Skin of body (tissue), 2 donors: Measurements from ENCODE around the gene BBLN. TPM values are rescaled to one million over a fixed set of nuclear protein-coding genes. Genes with fewer than 3 reads are reported as not detected.
"Not testable (repeated sequence)": the region's sequence is repeated elsewhere in the genome, so short reads cannot be mapped to it uniquely, and the experiment has no call there.

Source experiments
- DNase-seq: peaks from one replicate; lab custom pipeline; 2025; lab: John Stamatoyannopoulos, UW
- total RNA-seq: library from RNA; depleted of rRNA; stranded (reverse); fragments of >200 nt; gene quantifications from one replicate; pipeline ENCODE4 v1.2.3, GENCODE V29; 2014

BBLN gene
- total RNA-seq, 1 donor from 2014 or later = 18.4 TPM

DNA sequence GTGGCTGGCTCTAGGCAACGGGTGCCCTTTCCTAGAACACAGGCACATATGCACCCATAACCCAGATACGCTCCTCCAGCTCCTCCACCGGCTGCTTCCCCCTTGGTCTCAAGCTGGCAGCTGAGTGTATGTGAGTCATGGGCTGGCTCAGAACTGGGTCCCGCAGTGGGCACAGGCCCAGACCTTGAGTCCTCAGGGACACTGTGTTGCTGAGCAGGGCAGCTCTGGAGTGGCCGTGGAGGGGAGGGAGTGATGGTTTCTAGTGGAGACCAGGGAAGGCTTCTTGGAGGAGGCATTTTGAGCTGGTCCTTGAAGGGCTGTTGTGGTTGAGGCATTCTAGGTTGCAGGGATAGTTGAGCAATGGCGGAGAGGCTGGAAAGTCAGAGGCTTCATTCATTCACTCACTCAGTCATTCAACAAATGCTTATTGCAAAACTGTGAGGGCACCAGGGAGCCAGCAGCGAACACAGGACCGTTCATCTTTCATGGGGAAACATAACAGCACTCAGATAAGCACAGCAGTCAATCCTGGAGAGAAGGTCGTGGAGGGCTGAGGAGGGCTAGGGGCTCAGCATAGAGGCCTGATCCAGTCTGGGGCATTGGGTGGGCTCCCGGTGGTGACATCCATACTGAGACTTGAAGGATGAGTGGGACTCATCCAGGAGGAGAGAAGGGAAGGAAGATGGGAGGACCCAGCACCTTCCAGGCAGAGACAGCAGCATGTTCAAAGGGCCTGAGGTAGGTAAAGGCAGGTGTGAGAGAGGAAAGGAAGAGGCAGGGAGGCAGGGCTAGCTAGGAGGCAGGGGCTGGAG, 2.4 kb downstream of the BBLN start:
- no peak for DNase-seq

DNA sequence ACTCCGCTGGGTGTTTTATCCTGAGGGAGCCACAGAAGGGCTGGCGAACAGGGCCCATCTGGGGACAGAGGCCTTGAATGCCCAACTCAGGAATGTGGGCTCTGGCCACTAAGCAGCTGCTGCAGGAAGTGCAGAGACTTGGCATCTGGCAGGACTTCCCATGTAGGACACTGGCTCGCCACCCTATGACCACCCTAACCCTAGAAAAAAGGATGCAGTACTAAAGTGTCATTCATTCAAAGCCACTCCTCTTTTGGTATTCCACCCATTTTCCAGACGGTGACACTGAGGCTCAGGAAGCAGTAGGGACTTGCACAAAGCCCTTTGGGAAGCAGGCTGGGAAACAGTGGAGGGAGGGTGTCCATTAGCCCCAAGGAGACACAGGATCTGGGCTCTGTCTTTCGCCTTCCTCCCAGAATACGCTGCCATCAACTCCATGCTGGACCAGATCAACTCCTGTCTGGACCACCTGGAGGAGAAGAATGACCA, 3.0 kb downstream of the BBLN start:
- no peak for DNase-seq

DNA sequence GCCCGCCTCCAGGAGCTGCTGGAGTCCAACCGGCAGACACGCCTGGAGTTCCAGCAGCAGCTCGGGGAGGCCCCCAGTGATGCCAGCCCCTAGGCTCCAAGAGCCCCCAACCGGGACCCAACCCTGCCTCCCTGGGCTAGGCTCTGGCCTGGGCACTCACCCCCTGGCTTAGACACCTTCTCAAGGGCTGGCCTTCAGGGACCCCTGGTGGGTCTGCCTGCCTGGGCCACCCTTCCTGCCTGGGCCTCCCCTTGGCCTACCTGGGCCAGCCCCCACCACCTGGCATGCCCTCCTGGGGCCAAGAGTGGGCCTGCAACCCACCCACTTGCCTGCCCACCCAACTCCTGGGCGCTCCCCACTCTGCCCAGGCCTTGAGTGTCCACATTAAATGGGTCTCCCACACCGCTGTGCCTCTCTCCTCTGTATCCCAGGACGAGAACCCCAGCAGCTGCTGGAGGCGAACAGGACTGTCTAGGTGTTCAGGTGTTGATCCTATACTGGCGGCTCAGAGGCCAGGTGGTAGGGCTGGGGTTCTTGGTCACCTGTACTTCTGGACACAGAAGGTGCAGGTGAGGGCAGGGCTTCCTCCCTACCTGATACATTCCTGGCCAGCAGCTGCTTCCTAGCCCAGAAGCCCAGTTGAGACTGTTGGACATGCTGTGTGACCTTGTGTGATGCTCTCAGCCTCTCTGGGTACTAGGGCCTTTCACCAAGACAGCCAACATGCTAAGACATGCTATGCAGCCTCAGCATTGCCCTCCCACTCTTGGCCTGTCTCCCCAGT, 3.6 kb downstream of the BBLN start:
- DNase-seq = no peak

DNA sequence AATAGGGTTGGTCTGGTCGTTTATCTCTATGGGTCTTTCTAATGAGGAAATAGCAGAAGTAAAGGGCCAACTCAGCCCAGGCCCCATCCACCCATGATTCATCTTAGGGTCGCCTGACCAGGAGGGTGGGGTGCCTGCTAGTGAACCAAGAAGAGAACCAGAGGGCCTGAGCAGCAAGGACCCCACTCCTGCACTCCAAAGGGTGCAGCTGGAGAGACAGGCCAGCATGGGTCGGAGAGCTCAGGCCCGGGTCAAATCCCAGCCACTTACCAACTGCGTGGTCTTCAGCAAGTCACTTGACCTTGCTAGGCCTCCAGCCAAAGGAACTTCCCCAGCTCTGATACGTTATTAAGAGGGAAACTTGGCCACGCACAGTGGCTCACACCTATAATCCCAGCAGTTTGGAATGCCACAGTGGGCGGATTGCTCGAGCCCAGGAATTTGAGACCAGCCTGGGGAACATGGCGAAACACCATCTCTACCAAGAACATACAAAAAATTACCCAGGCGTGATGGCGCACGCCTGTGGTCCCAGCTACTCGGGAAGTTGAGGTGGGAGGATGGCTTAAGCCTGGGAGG, 4.3 kb downstream of the BBLN start:
- no peak for DNase-seq

DNA sequence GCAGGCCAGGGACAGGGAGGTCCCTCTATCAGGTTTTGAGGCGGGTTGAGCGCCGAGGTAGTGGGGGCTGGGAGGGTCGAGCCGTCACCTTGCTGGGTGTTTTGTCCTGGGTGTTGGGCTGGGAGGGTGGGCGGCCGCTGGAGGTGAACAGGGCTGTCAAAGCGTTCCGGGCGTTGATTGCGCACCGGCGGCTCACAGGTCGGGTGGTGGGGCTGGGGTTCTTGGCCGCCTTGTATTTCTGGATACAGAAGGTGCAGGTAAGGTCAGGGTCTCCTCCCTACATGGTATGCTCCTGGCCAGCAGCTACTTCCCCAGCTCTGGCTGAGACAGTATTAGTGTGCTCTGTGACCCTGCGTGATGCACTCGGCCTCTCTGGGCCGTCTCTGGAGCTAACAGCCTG, 6.1 kb downstream of the BBLN start:
- no peak for DNase-seq

DNA sequence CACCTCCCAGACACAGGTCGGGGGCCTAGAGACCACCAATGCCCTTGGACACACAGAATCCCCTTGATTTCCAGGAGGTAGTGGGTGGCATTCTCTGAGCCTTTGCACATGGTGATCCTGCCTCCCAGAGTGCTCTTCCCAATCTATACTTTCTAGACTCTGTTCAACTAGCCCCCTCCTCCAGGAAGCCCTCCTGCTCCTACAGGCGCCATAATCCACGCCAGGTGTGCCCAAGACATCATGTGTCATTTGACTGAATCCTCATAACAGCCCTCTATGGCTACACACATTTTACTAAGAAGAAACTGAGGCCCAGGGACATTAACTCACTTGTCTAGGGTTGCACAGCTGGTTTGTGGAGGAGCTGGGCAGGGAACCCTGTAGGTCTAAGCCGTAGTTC, 7.1 kb downstream of the BBLN start:
- DNase-seq = no peak

DNA sequence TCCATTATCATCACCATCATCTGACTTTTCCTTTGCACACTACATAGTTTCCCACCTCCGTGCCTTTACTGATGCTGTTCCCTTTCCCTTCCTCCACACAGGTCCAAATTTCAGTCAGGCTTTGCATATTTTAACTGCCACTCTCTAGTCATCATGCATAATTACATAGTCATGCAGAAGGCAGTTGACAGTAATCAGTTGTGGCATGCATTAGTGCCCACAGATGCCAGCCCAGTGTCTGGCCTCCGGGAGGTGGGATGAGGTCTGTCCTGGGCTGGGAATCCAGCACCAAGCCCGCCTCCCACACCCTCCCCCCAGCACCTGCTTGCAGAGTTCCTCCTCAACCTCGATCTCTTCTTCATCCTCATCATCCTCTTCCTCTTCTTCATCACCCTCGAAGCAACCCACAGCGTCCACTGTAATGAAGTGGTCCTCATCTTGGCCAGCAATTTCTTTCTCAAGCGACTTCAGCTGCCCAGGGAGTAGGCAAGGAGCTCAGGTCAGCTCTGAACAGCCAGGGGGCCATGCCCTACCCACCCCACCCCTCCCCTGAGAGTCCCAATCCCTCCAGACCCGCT, 8.8 kb downstream of the BBLN start:
- no peak for DNase-seq

DNA sequence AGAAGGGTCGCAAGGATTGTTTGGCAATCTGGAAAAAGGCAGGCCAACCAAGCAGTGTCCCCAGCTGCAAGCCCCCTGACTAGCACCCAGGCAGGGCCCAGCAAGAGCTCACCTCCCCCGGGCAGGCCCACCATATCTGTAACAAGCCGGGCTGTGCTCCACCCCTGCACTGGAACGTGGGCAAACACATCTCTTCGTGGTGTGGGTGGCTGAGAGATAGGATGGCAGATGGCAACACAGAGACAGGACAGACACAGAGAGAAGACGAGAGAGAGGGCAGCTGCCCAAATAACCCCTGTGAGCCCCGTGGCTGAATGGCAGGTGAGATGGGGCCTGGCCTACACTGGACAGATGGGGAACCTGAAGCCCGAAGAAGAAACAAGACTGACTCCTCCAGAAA, 9.4 kb downstream of the BBLN start:
- DNase-seq = no peak

DNA sequence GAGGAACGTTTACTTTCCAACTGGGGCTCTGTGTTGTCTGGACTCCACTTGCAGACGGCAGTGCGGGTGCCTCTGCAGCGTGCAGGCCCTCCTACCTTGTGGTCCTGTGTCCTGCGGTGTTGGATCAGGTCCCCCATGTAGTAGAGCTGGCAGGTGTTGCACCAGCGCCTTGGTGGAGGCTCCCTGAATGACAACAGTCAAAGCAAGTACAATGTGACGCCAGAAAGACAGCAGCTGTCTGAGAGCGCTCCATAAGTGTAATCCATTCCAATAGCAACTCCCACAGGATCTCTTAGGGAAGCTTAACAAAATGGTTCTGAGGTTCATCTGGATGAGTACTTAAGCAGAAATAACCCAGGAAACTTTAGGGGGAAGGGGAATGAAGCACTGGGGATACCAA, 9.9 kb downstream of the BBLN start:
- DNase-seq = no peak

DNA sequence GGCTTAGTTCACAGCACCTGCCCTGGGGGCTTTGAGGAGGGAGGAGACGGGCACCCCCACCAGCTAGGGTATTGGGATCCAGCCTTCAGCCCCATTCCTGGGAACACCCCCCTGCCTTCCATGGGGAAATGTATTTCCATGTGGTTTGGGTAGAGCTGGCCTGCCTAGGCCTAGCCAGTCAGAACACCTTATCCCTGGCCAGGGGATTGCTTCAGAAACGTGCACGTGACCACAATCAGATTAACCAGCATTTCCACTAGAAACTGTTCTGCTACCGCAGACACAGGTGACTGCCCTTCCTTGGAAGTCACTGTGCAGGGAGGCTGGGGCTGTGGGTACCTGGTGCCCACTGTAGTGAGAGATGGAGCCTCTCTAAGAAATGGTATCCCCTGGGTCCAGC, 14.0 kb downstream of the BBLN start:
- DNase-seq = no peak

DNA sequence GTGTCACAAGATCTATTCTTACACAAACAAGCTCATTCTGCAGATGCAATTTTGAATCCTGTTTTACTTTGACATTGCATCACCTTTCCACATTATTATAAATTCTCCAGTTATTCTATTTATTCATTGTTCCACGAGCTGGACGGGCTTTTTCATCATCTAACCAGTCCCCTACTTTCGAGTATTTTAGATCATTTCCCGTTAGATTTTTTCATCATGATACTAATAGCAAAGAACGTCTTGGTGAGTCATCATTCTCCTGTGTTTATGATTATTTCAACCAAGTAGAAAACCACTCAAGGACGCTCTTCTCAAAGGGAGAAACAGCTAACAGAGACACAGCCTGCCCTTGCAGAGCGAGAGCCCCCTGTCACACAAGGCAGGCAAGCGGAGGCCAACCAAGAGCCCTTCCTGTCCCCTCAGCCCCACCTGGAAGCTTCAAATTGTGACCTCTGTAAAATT, 15.1 kb downstream of the BBLN start:
- no peak for DNase-seq

DNA sequence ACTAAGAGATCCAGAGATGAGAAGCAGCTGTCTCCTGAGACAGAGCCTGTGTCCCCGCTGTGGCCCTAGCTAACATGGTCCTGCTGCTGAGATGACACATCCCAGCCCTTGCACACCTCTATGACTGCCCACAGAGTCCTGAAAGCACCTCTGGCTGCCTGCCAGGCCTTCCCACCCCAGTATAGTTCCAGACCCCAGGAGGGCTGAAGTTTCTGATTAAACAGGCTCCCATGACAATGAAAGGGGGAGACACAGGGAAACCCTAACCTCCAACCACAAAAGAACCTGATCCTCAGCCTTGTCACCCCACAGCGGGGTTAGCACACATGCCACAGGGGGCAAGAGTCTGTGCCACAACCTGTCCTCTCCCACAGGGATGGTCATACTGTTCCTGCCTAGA, 15.7 kb downstream of the BBLN start:
- no peak for DNase-seq

DNA sequence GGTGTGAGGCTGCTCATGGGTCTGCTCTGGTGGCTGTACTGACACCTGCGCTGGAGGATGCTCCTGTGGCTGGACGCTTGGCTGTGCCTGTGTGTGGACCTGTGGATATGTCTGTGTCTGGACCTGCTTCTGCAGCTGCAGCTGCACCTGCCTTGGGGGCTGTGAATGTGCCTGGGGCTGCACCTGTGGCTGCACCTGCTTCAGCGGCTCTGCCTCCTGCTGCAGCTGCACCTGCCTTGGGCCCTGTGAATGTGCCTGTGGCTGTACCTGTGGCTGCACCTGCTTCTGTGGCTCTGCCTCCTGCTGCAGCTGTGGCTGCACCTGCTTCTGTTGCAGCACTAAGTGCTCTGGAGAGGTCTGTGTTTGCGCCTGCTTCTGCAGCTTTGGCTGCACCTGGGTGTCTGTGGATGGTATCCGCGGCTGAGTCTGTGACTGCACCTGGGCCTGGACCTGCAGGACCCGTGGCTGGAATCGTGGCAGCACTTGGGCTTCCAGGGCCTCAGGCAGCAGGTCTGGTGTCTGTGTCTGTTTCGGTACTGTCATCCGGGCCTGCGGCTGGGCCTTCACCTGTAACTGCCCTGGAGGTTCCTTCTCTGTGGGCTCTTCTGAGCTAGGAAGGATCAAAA, 18.9 kb downstream of the BBLN start:
- no peak for DNase-seq

DNA sequence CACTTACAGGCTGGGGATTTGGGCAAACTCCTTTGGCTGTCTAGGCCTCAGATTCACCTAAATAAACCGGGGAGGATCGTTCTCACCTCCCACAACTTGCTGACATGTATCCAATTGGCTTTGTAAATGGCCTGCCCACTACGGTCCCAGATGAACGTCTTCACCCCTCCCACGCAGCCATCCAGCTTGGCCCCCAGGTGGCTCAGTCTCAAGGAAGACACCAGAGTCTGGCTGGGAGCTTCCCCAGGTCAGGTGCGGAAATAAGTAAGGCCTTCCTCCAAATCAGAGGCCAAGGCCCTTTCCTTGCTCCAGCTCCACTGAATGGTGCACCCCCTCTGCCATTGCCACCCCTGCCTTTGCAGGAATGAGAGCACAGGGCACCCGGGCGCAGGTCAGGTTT, 19.9 kb downstream of the BBLN start:
- DNase-seq = no peak

DNA sequence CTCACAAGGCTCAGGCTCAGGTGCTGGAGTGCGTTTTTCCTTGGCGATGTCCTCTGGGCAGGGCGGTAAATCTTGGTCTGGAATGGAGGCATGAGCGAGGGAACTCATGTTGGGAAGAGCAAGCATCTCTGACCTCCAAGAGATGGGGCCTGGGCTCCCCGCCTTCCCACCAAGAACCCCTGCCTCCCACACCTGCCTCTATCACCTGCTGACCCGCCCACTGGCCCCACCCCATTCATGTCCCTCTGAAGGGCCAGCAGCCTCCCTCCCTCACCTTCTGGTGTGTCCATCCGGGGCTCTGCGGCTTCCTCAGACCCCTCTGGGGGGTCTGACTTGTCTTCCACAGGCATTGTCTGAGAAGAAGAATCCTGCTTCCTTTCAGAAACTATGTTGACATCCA, 20.4 kb downstream of the BBLN start:
- no peak for DNase-seq

DNA sequence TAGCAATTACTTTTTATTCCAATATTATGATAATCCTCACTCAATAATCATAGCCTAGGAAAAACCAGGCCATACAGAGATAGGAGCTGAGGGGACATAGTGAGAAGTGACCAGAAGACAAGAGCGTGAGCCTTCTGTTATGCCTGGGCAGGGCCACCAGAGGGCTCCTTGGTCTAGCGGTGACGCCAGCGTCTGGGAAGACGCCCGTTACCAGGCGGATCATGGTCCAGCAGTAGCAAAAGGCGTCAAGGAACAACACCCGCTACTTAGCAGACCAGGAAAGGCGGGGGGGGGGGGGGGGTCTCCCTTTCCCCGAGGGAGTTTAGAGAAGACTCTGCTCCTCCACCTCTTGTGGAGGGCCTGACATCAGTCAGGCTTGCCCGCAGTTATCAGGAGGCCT, 21.4 kb downstream of the BBLN start:
- not testable (repeated sequence) for DNase-seq

DNA sequence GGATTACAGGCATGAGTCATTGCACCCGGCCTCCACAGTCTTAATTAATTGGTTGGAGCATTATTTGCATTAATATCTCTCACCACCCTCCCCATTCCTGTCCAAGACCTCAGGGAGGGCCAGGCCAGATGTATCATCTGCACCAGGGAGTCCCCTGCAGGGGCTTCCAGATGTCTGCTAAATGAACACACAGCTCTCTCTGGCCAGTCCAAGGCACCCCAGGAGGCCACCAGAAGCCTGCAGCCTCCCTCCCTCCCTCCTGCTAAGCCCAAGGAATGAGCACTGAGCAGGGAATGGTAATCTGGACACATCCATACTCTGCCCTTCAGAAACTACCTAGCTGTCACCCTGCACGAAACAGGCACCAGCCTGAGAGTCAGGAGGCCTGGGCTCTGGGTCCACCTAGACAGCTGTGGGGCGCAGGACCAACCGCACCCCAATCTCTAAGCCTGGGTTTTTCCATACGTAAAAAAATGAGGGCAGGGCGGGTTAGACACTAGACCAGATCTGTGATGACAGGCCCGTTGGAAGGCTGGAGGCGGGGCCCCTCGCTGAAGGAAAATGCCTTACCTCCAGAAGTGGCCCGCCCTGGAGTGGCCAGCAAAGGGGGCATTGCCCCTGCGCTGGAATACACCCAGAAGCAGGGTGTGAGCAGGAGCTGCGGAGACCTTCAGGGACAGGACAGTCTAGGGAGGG, 23.0 kb downstream of the BBLN start:
- no peak for DNase-seq

DNA sequence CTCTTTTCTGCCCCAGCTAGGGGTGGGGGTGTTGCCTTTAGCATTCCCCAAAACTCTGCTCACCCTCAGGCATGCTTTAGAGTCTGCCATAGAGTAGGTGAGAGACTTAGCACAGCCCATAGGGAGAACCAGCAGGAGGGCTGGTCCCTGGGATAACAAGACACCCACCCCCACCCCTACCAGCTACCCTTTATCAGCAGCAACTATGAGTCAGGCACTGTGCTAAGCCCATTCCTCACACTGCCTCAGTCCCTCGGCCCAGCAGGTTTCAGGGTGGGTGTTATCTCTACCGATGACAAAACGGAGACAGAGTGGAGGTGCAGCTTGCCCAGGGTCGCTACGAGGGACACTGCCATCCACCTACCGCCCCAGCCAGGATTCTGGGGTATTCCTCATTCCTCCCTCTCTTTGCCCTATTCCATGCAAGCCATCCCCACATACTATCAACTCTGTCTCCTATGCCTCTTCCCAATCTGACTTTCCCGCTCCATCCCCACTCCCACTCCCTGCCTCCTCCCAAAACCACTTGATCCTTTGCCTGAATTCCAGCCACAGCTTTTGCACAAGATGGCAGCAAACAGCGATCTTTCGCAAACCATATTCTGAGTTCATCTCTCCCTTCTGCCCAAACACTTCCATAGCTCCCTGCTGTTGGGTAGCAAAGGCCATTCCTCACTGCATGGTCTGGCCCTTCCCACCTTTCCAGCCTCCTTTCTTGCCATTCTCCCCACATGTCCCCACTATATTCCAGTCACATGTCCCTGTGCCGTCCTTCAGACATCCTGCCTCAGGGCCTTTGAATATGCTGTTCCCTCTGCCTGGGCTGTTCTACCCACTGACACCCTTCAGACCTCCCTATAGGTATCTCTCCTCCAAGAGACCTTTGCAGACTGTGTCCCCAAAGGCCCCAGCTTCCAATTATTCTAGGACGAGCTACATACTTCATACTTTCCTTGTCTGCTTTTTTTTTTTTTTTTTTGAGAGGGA, 26.2 kb downstream of the BBLN start:
- no peak for DNase-seq

DNA sequence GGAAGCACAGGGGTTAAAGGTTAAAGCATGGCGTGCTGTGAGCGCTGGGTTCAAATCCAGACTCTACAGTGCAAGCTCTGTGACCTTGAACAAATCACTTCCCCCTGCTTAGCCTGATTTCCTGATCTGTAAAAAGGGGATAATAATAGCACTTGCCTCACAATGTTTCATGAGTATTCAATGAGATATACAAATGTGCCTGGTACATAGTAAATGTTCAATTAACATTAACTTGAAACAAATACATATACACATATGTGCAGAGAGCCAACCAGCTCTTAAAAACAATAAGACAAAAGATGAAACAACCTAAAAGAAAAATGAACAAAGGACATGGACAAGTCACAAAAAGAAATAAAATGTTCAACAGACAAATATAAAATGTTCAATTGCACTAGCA, 27.3 kb downstream of the BBLN start:
- DNase-seq = no peak

DNA sequence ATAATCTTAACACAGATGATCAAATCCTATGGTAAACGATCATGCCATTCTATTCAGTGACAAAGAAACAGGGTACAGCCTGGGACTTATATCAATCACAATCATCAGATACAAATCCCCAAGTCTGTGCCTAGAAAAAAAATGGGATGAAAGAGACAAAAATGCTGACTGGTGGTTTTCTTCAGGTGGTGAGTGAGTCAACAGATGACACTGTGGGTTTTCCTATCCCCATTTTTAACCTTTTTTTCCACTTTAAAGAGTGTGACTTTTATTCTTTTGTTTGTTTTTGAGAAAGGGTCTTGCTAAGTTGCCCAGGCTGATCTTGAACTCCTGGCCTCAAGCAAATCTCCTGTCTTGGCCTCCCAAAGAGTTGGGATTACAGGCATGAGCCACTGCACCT, 28.1 kb downstream of the BBLN start:
- DNase-seq = no peak
